GM21423 (cell line): ENCODE results near the gene MAP3K7CL.
"Not testable (repeated sequence)": the region's sequence is repeated elsewhere in the genome, so short reads cannot be mapped to it uniquely, and the experiment has no call there.

Experiments
- ATAC-seq: cut with Tn5 transposase; IDR thresholded peaks from one replicate; pipeline ENCODE4 v1.9.1; 2021; ENCODE audit warnings: mild to moderate bottlenecking, moderate library complexity; ENCODE audit not compliant: unreplicated experiment

Gene MAP3K7CL

GRCh38 chr21:29166853-29167252 lies 36.4 kb downstream of the MAP3K7CL start:
- ATAC-seq: no peak

GRCh38 chr21:29167481-29167880 lies 37.0 kb downstream of the MAP3K7CL start:
- not testable (repeated sequence) for ATAC-seq

- no peak for ATAC-seq
These were observed 38.5 kb downstream of the MAP3K7CL start for GRCh38 chr21:29168891-29169315.

GRCh38 chr21:29170944-29171343 lies 40.5 kb downstream of the MAP3K7CL start:
- ATAC-seq: no peak

GRCh38 chr21:29172282-29172681 lies 41.8 kb downstream of the MAP3K7CL start:
- ATAC-seq: no peak

- no peak for ATAC-seq
These were observed 44.2 kb downstream of the MAP3K7CL start for GRCh38 chr21:29174607-29175013.

- ATAC-seq: no peak
These were observed 45.1 kb downstream of the MAP3K7CL start for GRCh38 chr21:29175408-29176134.

- no peak for ATAC-seq
These were observed 46.2 kb downstream of the MAP3K7CL start for GRCh38 chr21:29176471-29177120.

GRCh38 chr21:29177800-29178199 lies 47.4 kb downstream of the MAP3K7CL start:
- peak; percentile 37 for ATAC-seq

- no peak for ATAC-seq
These were observed 48.5 kb downstream of the MAP3K7CL start for GRCh38 chr21:29178926-29179325.

- ATAC-seq: no peak
These were observed 49.1 kb downstream of the MAP3K7CL start for GRCh38 chr21:29179503-29179902.

- no peak for ATAC-seq
These were observed 51.5 kb downstream of the MAP3K7CL start for GRCh38 chr21:29181799-29182470.

GRCh38 chr21:29182691-29183092 lies 52.2 kb downstream of the MAP3K7CL start:
- no peak for ATAC-seq

GRCh38 chr21:29184037-29184436 lies 53.6 kb downstream of the MAP3K7CL start:
- no peak for ATAC-seq

GRCh38 chr21:29185172-29185571 lies 54.7 kb downstream of the MAP3K7CL start:
- ATAC-seq: no peak

GRCh38 chr21:29185633-29186032 lies 55.2 kb downstream of the MAP3K7CL start:
- no peak for ATAC-seq

- no peak for ATAC-seq
These were observed 55.8 kb downstream of the MAP3K7CL start for GRCh38 chr21:29186246-29186645.

- no peak for ATAC-seq
These were observed 57.5 kb downstream of the MAP3K7CL start for GRCh38 chr21:29187944-29188343.

GRCh38 chr21:29189353-29189752 lies 58.9 kb downstream of the MAP3K7CL start:
- ATAC-seq: no peak

GRCh38 chr21:29190923-29191331 lies 60.5 kb downstream of the MAP3K7CL start:
- ATAC-seq: no peak

GRCh38 chr21:29193072-29193471 lies 62.6 kb downstream of the MAP3K7CL start:
- ATAC-seq: no peak

GRCh38 chr21:29193901-29194300 lies 63.5 kb downstream of the MAP3K7CL start:
- no peak for ATAC-seq
